Measurements from ENCODE around the gene LHX3.

LHX3 gene

GRCh38 chr9:136219276-136219675 is 14.3 kb upstream of the LHX3 start:
- H3K4me3 ChIP-seq (replicated peaks in 1 of 2; ENCODE audit: low read depth in 2 of 2, low read length in 2 of 2), result no peak overlapping the region
- TF ChIP-seq, protein P1, sequence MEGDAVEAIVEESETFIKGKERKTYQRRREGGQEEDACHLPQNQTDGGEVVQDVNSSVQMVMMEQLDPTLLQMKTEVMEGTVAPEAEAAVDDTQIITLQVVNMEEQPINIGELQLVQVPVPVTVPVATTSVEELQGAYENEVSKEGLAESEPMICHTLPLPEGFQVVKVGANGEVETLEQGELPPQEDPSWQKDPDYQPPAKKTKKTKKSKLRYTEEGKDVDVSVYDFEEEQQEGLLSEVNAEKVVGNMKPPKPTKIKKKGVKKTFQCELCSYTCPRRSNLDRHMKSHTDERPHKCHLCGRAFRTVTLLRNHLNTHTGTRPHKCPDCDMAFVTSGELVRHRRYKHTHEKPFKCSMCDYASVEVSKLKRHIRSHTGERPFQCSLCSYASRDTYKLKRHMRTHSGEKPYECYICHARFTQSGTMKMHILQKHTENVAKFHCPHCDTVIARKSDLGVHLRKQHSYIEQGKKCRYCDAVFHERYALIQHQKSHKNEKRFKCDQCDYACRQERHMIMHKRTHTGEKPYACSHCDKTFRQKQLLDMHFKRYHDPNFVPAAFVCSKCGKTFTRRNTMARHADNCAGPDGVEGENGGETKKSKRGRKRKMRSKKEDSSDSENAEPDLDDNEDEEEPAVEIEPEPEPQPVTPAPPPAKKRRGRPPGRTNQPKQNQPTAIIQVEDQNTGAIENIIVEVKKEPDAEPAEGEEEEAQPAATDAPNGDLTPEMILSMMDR (IDR thresholded peaks at IDR 0.05; ENCODE audit: low read depth, low read length), result no peak
- DNase-seq (ENCODE audit: low read depth in 2 of 2), result peak in 1 of 2 donors; percentile 22

DNA sequence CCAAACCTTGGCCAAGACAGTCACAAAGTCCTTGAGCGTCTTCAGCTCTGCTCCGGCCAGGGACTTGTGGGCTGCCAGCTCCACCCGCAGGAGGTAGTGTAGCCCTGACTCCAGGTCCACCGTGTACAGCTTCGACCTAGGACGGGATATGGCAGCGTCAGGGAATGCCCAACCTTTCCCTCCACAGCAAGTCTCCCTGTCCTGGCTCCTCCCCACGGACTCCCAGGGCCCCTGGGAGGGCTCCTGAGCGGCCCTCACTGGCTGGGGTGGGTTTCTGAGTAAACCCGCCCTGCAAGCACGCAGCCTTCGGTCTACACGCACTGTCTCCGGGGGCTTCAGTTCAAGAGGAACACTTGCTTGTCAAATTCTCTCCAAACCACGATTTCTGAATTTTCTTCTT is 13.7 kb upstream of the LHX3 start:
- TF ChIP-seq, protein P1 (IDR thresholded peaks at IDR 0.05; ENCODE audit: low read depth, low read length), result no peak
- no peak for DNase-seq (ENCODE audit: low read depth in 2 of 2)
- H3K4me3 ChIP-seq (replicated peaks in 1 of 2; ENCODE audit: low read depth in 2 of 2, low read length in 2 of 2), result no peak overlapping the region

GRCh38 chr9:136218271-136218670 is 13.3 kb upstream of the LHX3 start:
- no peak for DNase-seq (ENCODE audit: low read depth in 2 of 2)
- TF ChIP-seq, protein P1 (IDR thresholded peaks at IDR 0.05; ENCODE audit: low read depth, low read length), result no peak
- H3K4me3 ChIP-seq (replicated peaks in 1 of 2; ENCODE audit: low read depth in 2 of 2, low read length in 2 of 2), result no peak overlapping the region

- H3K4me3 ChIP-seq (replicated peaks in 1 of 2; ENCODE audit: low read depth in 2 of 2, low read length in 2 of 2), result no peak overlapping the region
- DNase-seq (ENCODE audit: low read depth in 2 of 2), result no peak
- TF ChIP-seq, protein P1 (IDR thresholded peaks at IDR 0.05; ENCODE audit: low read depth, low read length), result no peak
Measured at GRCh38 chr9:136216541-136217244, 11.8 kb upstream of the LHX3 start.

GRCh38 chr9:136213733-136214132 is 8.8 kb upstream of the LHX3 start:
- TF ChIP-seq, protein P1 (IDR thresholded peaks at IDR 0.05; ENCODE audit: low read depth, low read length), result no peak
- H3K4me3 ChIP-seq (replicated peaks in 1 of 2; ENCODE audit: low read depth in 2 of 2, low read length in 2 of 2), result no peak overlapping the region
- no peak for DNase-seq (ENCODE audit: low read depth in 2 of 2)

DNA sequence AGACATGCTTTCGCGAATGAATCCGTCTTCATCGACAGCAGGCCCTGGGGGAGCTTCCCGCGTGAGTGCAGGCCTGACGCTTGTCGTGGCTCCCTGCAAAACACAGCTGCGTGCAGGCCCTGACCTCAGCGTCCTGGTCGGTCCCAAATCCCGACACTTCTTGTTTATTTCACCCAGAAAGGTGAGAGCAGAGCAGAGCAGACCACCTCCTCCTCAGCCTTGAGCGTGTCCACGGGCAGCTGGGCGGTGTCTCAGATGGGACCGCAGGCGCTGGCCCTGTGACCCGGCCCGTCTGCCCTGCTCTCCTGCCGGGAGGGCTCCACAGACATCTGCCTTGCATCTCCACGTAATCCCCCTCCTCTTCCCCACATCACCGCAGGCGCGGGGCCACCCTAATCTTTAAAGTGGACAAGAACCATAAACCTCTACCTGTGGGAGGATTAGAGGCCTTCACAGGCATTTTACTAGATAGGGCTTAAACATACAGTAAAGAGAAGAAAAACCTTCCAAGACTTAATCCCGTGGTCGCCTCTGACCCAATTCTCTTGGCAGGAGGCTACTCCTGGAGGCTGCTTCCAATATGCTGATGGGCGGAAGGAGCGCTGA is 7.5 kb upstream of the LHX3 start:
- DNase-seq (ENCODE audit: low read depth in 2 of 2), result no peak

More for the DNA sequence above, 7.5 kb upstream of the LHX3 start:
- TF ChIP-seq, protein P1 (IDR thresholded peaks at IDR 0.05; ENCODE audit: low read depth, low read length), result no peak
- no peak overlapping the region for H3K4me3 ChIP-seq (replicated peaks in 1 of 2; ENCODE audit: low read depth in 2 of 2, low read length in 2 of 2)
